Tibial nerve (tissue), 4 donors: ENCODE results near the gene TOGARAM1.

ENCODE experiments used
- EP300 ChIP-seq, 2 donors: sonication (generic); formaldehyde crosslinking; IDR thresholded peaks; one replicate each; pipeline ENCODE4 v1.6.1; 2017; ENCODE audit warnings: antibody characterized with exemption in 2 of 2, mild to moderate bottlenecking in 1 of 2
- POLR2A ChIP-seq, 2 donors: fragments of 450-650 bp; IDR thresholded peaks; one replicate each; pipeline ENCODE4 v1.6.1; 2017; ENCODE audit warnings: antibody characterized with exemption in 2 of 2, mild to moderate bottlenecking in 2 of 2, moderate library complexity in 2 of 2
- TF ChIP-seq, protein P1 (sequence below), 5 experiments: fragments of 200-600 bp in 3 of 5; fragments of 450-650 bp in 2 of 5; sonication (generic) in 3 of 5; IDR thresholded peaks; one replicate each; pipeline ENCODE4 v1.5.1; 2016 to 2019; ENCODE audit warnings: antibody characterized with exemption in 5 of 5, mild to moderate bottlenecking in 3 of 5, moderate library complexity in 2 of 5

DNA sequence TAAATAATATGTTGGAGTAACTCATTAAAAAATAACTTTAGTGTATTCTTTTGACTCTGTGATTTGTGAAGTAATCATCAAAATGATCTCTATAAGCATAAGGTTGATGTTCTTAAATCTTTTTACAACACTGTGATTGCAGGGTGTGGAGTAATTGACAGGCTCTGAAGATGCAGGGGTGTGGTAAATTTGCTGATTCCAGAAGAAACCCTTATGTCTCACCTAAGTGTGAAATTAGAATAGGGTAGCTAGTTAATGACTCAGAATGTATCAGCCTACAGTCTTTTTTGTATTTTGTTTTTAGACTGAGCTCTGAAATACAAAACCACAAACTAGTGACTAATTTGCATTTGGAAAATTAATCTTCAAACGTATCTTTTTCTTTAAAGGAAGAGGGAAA, 127.8 kb downstream of the TOGARAM1 start:
- TF ChIP-seq, protein P1, sequence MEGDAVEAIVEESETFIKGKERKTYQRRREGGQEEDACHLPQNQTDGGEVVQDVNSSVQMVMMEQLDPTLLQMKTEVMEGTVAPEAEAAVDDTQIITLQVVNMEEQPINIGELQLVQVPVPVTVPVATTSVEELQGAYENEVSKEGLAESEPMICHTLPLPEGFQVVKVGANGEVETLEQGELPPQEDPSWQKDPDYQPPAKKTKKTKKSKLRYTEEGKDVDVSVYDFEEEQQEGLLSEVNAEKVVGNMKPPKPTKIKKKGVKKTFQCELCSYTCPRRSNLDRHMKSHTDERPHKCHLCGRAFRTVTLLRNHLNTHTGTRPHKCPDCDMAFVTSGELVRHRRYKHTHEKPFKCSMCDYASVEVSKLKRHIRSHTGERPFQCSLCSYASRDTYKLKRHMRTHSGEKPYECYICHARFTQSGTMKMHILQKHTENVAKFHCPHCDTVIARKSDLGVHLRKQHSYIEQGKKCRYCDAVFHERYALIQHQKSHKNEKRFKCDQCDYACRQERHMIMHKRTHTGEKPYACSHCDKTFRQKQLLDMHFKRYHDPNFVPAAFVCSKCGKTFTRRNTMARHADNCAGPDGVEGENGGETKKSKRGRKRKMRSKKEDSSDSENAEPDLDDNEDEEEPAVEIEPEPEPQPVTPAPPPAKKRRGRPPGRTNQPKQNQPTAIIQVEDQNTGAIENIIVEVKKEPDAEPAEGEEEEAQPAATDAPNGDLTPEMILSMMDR (IDR thresholded peaks at IDR 0.05) = no peak
- TF ChIP-seq POLR2A (IDR thresholded peaks at IDR 0.05) = no peak
- TF ChIP-seq EP300 (IDR thresholded peaks at IDR 0.05) = no peak
